Measurements from ENCODE around the gene ANKRD6.
A peak's percentile ranks its signal among the peaks of the same experiment; 100 is the strongest.
"Not testable (repeated sequence)": the region's sequence is repeated elsewhere in the genome, so short reads cannot be mapped to it uniquely, and the experiment has no call there.

Gene ANKRD6

GRCh38 chr6:89616531-89616930 is 183.6 kb downstream of the ANKRD6 start:
- TF ChIP-seq, protein P1, sequence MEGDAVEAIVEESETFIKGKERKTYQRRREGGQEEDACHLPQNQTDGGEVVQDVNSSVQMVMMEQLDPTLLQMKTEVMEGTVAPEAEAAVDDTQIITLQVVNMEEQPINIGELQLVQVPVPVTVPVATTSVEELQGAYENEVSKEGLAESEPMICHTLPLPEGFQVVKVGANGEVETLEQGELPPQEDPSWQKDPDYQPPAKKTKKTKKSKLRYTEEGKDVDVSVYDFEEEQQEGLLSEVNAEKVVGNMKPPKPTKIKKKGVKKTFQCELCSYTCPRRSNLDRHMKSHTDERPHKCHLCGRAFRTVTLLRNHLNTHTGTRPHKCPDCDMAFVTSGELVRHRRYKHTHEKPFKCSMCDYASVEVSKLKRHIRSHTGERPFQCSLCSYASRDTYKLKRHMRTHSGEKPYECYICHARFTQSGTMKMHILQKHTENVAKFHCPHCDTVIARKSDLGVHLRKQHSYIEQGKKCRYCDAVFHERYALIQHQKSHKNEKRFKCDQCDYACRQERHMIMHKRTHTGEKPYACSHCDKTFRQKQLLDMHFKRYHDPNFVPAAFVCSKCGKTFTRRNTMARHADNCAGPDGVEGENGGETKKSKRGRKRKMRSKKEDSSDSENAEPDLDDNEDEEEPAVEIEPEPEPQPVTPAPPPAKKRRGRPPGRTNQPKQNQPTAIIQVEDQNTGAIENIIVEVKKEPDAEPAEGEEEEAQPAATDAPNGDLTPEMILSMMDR (IDR thresholded peaks at IDR 0.05; ENCODE audit: borderline replicate concordance, insufficient read depth, low read depth, low read length): no peak
- no peak overlapping the region for H3K4me3 ChIP-seq (ENCODE audit: low read depth, low read length)

- TF ChIP-seq, protein P1 (IDR thresholded peaks at IDR 0.05; ENCODE audit: borderline replicate concordance, insufficient read depth, low read depth, low read length): no peak
- no peak overlapping the region for H3K4me3 ChIP-seq (ENCODE audit: low read depth, low read length)
Observed at GRCh38 chr6:89618026-89618425, 185.1 kb downstream of the ANKRD6 start.

DNA sequence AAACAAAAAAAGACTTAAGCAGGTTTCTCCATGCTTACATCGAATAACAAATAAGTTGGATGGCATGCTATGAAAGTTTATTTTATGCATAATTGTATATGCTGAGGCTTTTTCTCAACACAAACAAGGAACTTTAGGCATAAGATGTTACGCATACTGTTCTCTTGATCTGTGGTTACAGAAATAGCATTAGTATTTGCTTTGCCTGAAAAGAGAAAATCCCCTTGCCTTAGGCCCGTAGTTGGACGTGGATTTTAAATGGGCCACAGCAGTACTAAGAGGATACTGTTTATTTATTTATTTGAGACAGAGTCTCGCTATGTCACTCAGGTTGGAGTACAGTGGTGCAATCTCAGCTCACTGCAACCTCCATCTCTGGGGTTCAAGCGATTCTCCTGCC is 186.6 kb downstream of the ANKRD6 start:
- no peak overlapping the region for H3K4me3 ChIP-seq (ENCODE audit: low read depth, low read length)
- TF ChIP-seq, protein P1 (IDR thresholded peaks at IDR 0.05; ENCODE audit: borderline replicate concordance, insufficient read depth, low read depth, low read length): no peak

DNA sequence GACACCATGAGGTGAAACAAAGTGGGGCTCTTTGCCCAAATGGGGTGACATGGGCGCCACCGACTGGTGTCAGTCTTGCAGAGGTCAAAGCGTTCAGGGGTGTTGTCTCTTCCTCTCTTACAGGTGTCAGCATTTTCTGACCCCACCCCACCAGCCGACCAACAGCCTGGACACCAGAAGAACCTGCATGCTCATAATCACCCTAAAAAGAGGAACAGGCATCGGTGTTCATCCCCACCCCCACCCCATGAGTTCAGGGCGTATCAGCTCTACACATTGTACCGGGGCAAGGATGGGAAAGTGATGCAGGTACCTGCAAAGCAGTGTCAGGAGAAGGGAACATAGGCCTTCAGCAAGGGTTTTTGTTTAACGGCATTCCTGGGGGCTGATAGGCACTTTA is 190.8 kb downstream of the ANKRD6 start:
- H3K4me3 ChIP-seq (ENCODE audit: low read depth, low read length): no peak overlapping the region
- TF ChIP-seq, protein P1 (IDR thresholded peaks at IDR 0.05; ENCODE audit: borderline replicate concordance, insufficient read depth, low read depth, low read length): no peak

GRCh38 chr6:89630488-89630887 is 197.5 kb downstream of the ANKRD6 start:
- H3K4me3 ChIP-seq (ENCODE audit: low read depth, low read length): no peak overlapping the region
- TF ChIP-seq, protein P1 (IDR thresholded peaks at IDR 0.05; ENCODE audit: borderline replicate concordance, insufficient read depth, low read depth, low read length): no peak

DNA sequence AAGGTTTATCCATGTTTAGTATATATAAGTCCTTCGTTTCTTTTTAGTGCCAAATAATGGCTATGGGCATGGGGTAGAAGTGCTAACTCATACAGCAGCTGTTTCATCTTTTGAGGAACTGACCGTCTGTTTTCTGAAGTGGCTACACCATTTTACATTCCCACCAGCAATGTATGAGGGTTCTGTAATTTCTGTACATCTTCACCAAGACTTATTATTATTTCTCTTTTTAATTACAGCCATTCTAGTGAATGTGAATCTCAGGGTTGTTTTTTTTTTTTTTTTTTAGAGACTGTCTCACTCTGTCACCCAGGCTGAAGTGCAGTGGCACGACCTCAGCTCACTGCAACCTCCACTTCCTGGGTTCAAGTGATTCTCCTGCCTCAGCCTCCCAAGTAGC is 203.5 kb downstream of the ANKRD6 start:
- not testable (repeated sequence) for H3K4me3 ChIP-seq (ENCODE audit: low read depth, low read length)

GRCh38 chr6:89637960-89638319 is 205.0 kb downstream of the ANKRD6 start:
- TF ChIP-seq, protein P1 (IDR thresholded peaks at IDR 0.05; ENCODE audit: borderline replicate concordance, insufficient read depth, low read depth, low read length): no peak
- peak overlapping the region; percentile 86 for H3K4me3 ChIP-seq (ENCODE audit: low read depth, low read length)

All from GM12875 (cell line).